ENCODE results near the gene RITA1.

RITA1 gene

DNA sequence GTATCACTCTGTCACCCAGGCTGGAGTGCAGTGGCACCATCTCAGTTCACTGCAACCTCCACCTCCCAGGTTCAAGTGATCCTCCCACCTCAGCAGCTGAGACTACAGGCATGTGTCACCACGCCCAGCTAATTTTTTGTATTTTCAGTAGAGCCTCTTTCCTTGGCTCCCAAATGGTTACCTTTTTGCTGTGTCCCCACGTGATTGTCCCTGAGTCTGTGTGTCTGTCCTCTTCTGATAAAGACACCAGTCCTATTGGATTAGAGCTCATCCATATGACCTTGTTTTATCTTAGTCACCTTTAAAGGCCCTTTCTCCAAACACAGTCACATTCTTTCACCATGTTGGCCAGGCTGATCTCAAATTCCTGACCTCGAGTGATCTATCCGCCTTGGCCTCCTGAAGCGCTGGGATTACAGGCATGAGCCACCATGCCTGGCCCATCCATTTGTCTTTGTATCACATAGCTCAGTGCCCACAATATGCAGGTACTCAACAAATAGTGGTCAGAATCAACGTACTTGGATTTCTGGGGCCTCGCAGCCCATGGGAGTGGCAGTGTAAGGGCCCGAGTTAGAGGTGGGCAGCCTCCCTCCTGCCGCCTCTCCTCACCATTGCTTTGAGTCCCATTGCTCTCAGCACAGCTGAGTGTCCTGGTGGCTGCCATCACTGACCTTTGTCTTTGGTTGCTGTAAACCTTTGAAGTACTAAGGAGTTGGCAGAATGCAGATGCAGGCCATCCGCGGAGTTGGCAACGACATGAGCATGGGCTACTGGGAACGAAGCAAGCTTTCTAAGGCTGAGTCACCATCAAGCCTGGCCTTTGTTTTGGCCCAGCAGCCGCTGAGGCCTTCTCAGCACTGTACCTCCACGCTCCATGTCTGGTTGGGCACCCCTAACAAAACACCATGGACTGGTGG is 45.1 kb downstream of the RITA1 start:
- no peak for DNase-seq (ENCODE audit: low spot score)

- DNase-seq (ENCODE audit: low spot score): peak; percentile 24
Measured at GRCh38 chr12:113231235-113232088, 45.9 kb downstream of the RITA1 start.

GRCh38 chr12:113232089-113232839 is 46.7 kb downstream of the RITA1 start:
- DNase-seq (ENCODE audit: low spot score): no peak

DNA sequence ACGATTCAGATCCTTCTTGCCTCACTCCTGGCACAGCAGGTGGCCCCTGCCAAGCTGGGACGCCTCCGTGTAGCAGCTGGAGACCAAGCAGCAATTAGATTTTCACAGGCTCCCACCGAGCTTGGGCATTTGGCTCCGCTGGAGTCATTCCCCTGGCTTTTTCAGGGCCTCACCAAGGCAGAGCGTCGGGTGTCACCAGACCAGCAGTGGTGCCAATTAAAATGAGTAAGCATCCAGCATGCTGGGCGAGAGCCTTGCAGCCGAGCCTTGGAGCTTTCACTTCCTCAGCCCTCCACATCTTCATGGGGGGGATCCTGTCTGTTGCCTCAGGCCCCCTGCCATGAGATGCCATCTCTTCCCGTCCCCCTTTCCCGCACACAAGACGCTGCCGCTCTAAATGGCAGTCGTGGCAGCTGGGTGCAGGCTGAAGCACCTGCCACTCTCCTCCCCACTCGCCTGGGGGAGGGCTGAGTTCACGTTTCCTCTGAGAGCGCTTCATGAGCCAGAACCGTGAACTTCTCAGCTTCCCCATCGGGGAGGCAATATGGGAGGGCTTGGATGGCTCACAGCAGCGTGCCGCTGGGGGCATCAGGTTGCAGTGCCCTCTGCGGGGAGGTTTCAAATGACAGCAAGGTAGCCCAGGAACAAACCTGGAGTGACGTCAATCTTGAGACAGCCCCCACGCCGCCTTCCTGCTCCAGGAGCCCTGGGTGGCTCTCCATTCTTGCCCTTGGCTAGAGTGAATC is 47.5 kb downstream of the RITA1 start:
- peak; percentile 61 for DNase-seq (ENCODE audit: low spot score)

GRCh38 chr12:113233967-113234366 is 48.4 kb downstream of the RITA1 start:
- DNase-seq (ENCODE audit: low spot score): no peak

DNA sequence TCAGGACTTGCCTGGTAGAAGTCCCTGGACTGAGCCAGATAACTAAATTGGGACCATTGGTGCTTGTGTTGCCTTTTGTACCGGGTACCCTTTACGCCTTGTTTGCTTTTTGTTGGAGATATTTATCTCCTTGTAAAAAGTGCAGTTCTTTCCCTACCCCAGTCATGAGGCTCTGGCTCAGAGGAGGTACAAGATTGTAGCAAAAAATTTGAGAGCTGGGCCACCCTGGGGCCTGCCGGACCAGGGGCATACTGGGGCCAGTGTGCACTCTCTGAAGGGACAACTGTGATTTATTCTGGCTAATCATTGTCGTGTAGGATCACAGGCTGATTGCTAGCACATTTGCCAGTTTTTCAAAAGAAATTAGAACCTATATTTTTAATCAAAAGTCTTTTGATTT is 49.0 kb downstream of the RITA1 start:
- no peak for DNase-seq (ENCODE audit: low spot score)

- DNase-seq (ENCODE audit: low spot score): no peak
Measured at GRCh38 chr12:113235976-113236375, 50.5 kb downstream of the RITA1 start.

DNA sequence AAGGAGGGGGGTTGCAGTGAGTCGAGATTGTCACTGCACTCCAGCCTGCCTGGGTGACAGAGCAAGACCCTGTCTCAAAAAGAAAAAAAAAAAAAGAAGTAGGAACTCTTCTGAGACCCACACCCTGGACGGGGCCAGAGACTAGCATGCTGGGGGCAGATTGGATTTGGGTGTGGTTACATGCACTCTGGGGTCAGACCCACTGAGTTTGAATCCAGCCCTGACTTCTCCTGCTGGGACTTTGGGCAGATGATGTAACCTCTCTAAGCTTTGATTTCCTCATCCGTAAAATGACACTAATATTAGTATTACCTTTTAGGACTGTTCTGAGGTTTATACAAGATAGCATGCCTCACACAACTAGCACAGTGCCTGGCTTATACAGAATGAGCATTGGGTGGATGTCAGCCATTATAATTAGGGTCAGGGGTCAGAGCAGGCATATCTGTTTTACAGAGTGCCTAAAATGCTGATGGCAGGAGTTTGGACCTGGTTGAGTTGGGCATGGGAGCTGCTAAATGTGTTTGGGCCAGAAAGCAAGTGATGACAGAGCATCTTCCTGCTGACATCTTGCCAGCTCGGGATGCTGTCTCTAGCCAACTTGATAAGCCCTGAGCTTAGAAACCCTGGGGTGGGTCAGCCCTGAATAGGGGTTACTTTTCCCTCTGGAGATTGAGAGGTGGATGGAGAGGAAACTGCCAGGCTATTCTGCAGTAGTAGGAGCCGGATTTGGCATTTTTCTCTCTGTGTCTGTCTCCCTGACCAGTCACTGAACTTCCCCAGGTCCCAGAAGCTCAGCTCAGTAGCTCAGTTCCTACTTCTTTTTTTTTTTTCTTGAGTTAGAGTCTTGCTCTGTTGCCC is 51.2 kb downstream of the RITA1 start:
- no peak for DNase-seq (ENCODE audit: low spot score)

- no peak for DNase-seq (ENCODE audit: low spot score)
Measured at GRCh38 chr12:113237748-113238147, 52.2 kb downstream of the RITA1 start.

DNA sequence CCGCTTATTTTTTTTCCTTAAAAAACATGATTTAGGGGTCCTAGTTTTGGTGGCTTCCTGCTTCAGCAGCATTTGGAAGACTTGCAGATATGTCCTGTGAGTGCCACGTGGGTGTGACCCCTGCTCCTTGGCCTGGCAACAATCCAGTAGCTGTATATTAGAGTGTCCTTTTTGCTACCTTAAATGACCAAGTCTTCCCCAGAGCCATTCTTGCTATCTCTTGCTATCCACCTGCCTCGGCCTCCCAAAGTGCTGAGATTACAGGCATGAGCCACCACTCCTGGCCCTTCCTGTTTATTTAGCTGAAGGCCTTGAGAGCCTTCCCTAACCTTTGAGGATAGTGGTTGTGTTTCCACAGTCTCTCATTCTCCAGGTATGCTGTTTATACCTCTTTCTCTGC is 52.8 kb downstream of the RITA1 start:
- no peak for DNase-seq (ENCODE audit: low spot score)

- DNase-seq (ENCODE audit: low spot score): no peak
Measured at GRCh38 chr12:113239288-113239771, 53.8 kb downstream of the RITA1 start.

DNA sequence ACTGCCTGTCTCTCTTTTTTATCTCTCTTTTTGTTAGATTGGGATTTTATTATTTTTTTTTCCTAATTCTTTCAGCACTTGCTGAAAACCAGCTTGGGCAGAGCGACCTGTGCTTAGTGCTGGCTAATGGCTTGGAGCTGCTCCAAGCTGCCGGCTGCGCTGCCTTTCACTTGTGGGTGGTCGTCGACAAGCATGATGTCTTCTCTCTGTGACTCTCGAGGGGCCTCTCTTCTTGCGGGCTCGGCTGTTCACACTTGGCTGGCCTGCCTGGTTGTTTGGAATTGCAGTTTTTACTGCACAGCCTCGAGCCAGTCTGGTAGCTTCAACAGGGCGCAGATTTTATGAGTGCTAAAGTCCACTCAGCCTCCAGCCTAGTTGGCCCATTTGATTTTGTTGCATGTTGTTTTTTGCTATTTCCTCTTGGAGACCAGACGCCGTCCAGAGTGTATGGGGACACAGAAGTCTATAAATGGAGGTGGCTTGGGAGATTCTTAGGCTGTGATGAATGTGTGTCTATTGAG is 54.4 kb downstream of the RITA1 start:
- no peak for DNase-seq (ENCODE audit: low spot score)

DNA sequence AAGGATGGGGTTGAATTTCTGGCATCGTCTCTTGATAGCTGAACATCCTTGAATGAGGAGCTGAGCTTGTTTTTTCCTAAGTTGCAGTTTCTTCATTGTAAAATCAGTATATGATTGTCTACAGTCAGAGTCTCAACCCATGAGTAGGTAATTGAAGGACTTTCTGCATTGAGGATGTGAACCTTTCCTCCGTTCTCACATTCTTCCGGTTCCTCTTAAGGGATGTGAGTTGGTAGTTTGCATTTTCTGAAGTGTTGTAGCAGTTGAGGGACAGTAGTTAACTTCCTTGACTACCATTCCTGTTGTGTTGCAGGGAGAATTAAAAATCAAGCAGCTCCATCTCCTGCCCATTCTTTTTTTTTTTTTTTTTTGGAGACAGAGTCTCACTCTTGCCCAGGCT is 54.9 kb downstream of the RITA1 start:
- no peak for DNase-seq (ENCODE audit: low spot score)

GRCh38 chr12:113241191-113242025 is 55.9 kb downstream of the RITA1 start:
- peak; percentile 85 for DNase-seq (ENCODE audit: low spot score)

Measured in GM03348 (cell line).